GM23248 (cell line): ENCODE results near the gene HCFC1R1. TPM values are rescaled to one million over a fixed set of nuclear protein-coding genes. Genes with fewer than 3 reads are reported as not detected.

Experiments
- DNase-seq: peaks from one replicate; pipeline ENCODE4 v3.0.0-alpha.2; 2015
- H2AFZ ChIP-seq: fragments of 200-600 bp; sonication (generic); 2 replicates; pipeline ENCODE4 v1.6.1; 2016; ENCODE audit warnings: antibody characterized with exemption
- H3F3A ChIP-seq: fragments of 200-600 bp; sonication (generic); 2 replicates; pipeline ENCODE4 v1.6.1; 2016; ENCODE audit warnings: mild to moderate bottlenecking, antibody characterized with exemption, mixed run types; ENCODE audit not compliant: insufficient read depth
- H3K27ac ChIP-seq: fragments of 200-600 bp; sonication (generic); 2 replicates; pipeline ENCODE4 v1.5.1; 2016; ENCODE audit warnings: mild to moderate bottlenecking
- H3K27me3 ChIP-seq: fragments of 200-600 bp; sonication (generic); replicated peaks from 2 replicates; pipeline ENCODE4 v1.6.1; 2016; ENCODE audit warnings: mild to moderate bottlenecking; ENCODE audit not compliant: insufficient read depth
- H3K36me3 ChIP-seq: fragments of 200-600 bp; sonication (generic); 2 replicates; pipeline ENCODE4 v1.6.1; 2016; ENCODE audit warnings: low read depth, mild to moderate bottlenecking
- H3K4me1 ChIP-seq: fragments of 200-600 bp; sonication (generic); 2 replicates; pipeline ENCODE4 v1.6.1; 2016; ENCODE audit warnings: mild to moderate bottlenecking; ENCODE audit not compliant: insufficient read depth
- H3K4me2 ChIP-seq: fragments of 200-600 bp; sonication (generic); one replicate; pipeline ENCODE4 v1.6.1; 2016; ENCODE audit warnings: mild to moderate bottlenecking; ENCODE audit not compliant: unreplicated experiment
- H3K4me3 ChIP-seq: fragments of 200-600 bp; sonication (generic); 2 replicates; pipeline ENCODE4 v1.5.1; 2016; ENCODE audit warnings: mild to moderate bottlenecking
- H3K79me2 ChIP-seq: fragments of 200-600 bp; sonication (generic); 2 replicates; pipeline ENCODE4 v1.6.1; 2016; ENCODE audit warnings: mild to moderate bottlenecking; ENCODE audit not compliant: insufficient read depth
- H3K9ac ChIP-seq: fragments of 200-600 bp; sonication (generic); 2 replicates; pipeline ENCODE4 v1.6.1; 2016; ENCODE audit warnings: mild to moderate bottlenecking
- H3K9me2 ChIP-seq: fragments of 200-600 bp; sonication (generic); 2 replicates; pipeline ENCODE4 v1.6.1; 2016; ENCODE audit warnings: mixed run types, mild to moderate bottlenecking, moderate library complexity; ENCODE audit not compliant: insufficient read depth
- H3K9me3 ChIP-seq: fragments of 200-600 bp; sonication (generic); one replicate; pipeline ENCODE4 v1.6.1; 2017; ENCODE audit warnings: low read depth
- H4K20me1 ChIP-seq: fragments of 200-600 bp; sonication (generic); 2 replicates; pipeline ENCODE4 v1.6.0; 2016; ENCODE audit not compliant: insufficient read depth
- EZH2 ChIP-seq: fragments of 200-600 bp; sonication (generic); IDR thresholded peaks from 2 replicates; pipeline ENCODE4 v1.6.1; 2018; ENCODE audit warnings: antibody characterized with exemption, mild to moderate bottlenecking; ENCODE audit not compliant: insufficient read depth, poor library complexity, severe bottlenecking
- EZH2phosphoT487 ChIP-seq: fragments of 200-600 bp; sonication (generic); IDR thresholded peaks from 2 replicates; pipeline ENCODE4 v1.6.1; 2018; ENCODE audit warnings: antibody characterized with exemption, moderate library complexity, mild to moderate bottlenecking, low read depth; ENCODE audit not compliant: insufficient read depth
- WGBS, 2 experiments: methylation state at CpG; one replicate each; pipeline ENCODE4 v1.1.6; 2015 to 2017; ENCODE audit warnings: low lambda C conversion rate in 2 of 2, low coverage in 1 of 2; ENCODE audit errors: missing lambda C conversion rate in 2 of 2; 5-methylcytosine and 5-hydroxymethylcytosine counted together
- in situ Hi-C: fragments of 300-500 bp; cut with MboI; formaldehyde crosslinking; loops from 2 replicates; pipeline ENCODE4 v1.15.0; 2020
- polyA plus RNA-seq: library from polyadenylated mRNA; unstranded; fragments of >200 nt; fragmentation: Nextera tagmentation; extraction: Ambion mirVana; gene quantifications from 2 replicates; pipeline ENCODE4 v1.2.1, GENCODE V29; 2016
- total RNA-seq: library from RNA; depleted of rRNA; stranded (reverse); fragments of >200 nt; shearing (Covaris generic); gene quantifications from 2 replicates; pipeline ENCODE4 v1.2.3, GENCODE V29; 2014

Gene HCFC1R1
- total and polyA plus RNA-seq, 2 experiments from 2014 or later = 7.2 to 53.2 TPM

- H3K4me1 ChIP-seq = no peaks in the 10 kb centered on the region
- no peaks in the 10 kb centered on the region for H3K79me2 ChIP-seq
- no peak overlapping the region for H3K4me3 ChIP-seq
- no peak overlapping the region for H3K27ac ChIP-seq
- DNase-seq = no peak
- no peak overlapping the region for H2AFZ ChIP-seq
- H3K36me3 ChIP-seq = no peaks in the 10 kb centered on the region
- no peak overlapping the region for H3K9ac ChIP-seq
- H4K20me1 ChIP-seq = no peaks in the 10 kb centered on the region
- H3K27me3 ChIP-seq = no peaks in the 10 kb centered on the region; the same call in 1 of the 2 replicates
- no peak for TF ChIP-seq EZH2phosphoT487
- TF ChIP-seq EZH2 = no peak
- WGBS, 2 experiments = 30 to 46% methylated on average over 5 to 8 of the region's 8 CpGs
- no peaks in the 10 kb centered on the region for H3F3A ChIP-seq
- in situ Hi-C loops = no loop called here
- no peaks in the 10 kb centered on the region for H3K9me2 ChIP-seq
- H3K9me3 ChIP-seq = no peaks in the 10 kb centered on the region
- no peak overlapping the region for H3K4me2 ChIP-seq
Measured at GRCh38 chr16:2987833-2988232, 35.9 kb downstream of the HCFC1R1 start.

GRCh38 chr16:2987286-2987685 lies 36.5 kb downstream of the HCFC1R1 start:
- no peak overlapping the region for H3K9ac ChIP-seq
- H3K27ac ChIP-seq = no peak overlapping the region
- no peaks in the 10 kb centered on the region for H3K9me3 ChIP-seq
- no peaks in the 10 kb centered on the region for H3K4me1 ChIP-seq
- WGBS, 2 experiments = 65 to 73% methylated on average over 8 of the region's 9 CpGs
- no peak overlapping the region for H3K4me2 ChIP-seq
- DNase-seq = no peak
- H3K4me3 ChIP-seq = no peak overlapping the region
- H3F3A ChIP-seq = no peaks in the 10 kb centered on the region
- H3K36me3 ChIP-seq = no peaks in the 10 kb centered on the region
- no peaks in the 10 kb centered on the region for H3K9me2 ChIP-seq
- H2AFZ ChIP-seq = no peak overlapping the region
- in situ Hi-C loops = no loop called here
- H4K20me1 ChIP-seq = no peaks in the 10 kb centered on the region
- no peaks in the 10 kb centered on the region for H3K79me2 ChIP-seq
- no peak for TF ChIP-seq EZH2
- no peak for TF ChIP-seq EZH2phosphoT487
- no peaks in the 10 kb centered on the region; the same call in 1 of the 2 replicates for H3K27me3 ChIP-seq

DNA sequence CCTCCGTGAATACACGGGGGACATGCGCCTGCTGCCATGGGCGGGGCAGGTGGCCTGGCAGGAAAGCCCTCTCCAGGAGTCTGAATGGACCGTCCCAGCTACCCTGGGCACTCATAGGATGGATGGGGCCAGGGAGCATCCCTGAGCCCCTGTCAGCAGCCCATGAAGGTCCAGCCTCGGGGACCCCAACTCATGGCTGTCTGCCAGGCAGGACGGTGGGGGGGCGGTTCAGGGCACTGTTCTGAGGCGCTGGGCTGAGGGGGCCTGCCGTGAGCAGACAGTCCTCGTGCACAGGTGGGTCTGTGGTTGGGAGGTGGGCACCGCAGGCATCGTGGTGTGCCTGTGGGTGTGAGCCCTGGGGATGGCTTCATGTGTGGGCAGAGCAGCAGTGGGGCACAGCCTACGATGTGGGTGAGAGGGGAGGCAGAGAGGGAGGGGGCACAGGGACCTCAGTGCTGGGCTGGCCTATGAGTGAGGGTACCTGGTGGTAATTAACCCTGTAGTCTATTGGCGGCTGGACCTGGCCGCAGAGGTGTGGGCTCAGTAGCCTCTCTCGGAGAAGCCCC lies 37.0 kb downstream of the HCFC1R1 start:
- no peaks in the 10 kb centered on the region for H3K4me1 ChIP-seq
- H3K9me3 ChIP-seq = no peaks in the 10 kb centered on the region
- no peak overlapping the region for H3K27ac ChIP-seq
- 67 to 70% methylated on average over 17 of the region's 17 CpGs for WGBS, 2 experiments
- no peaks in the 10 kb centered on the region for H4K20me1 ChIP-seq
- DNase-seq = no peak
- no peak overlapping the region for H2AFZ ChIP-seq
- no peak overlapping the region for H3K9ac ChIP-seq
- no peaks in the 10 kb centered on the region for H3K36me3 ChIP-seq
- H3K4me2 ChIP-seq = no peak overlapping the region
- no peaks in the 10 kb centered on the region for H3F3A ChIP-seq
- in situ Hi-C loops = no loop called here
- H3K9me2 ChIP-seq = no peaks in the 10 kb centered on the region
- H3K79me2 ChIP-seq = no peaks in the 10 kb centered on the region
- H3K4me3 ChIP-seq = no peak overlapping the region
- H3K27me3 ChIP-seq = no peaks in the 10 kb centered on the region; the same call in 1 of the 2 replicates
- TF ChIP-seq EZH2 = no peak
- TF ChIP-seq EZH2phosphoT487 = no peak

- H3K27me3 ChIP-seq = no peaks in the 10 kb centered on the region; the same call in 1 of the 2 replicates
- no peak overlapping the region for H3K4me3 ChIP-seq
- no peak overlapping the region for H3K9ac ChIP-seq
- DNase-seq = no peak
- no peaks in the 10 kb centered on the region for H3K9me2 ChIP-seq
- no peaks in the 10 kb centered on the region for H3K36me3 ChIP-seq
- no peaks in the 10 kb centered on the region for H3F3A ChIP-seq
- no peaks in the 10 kb centered on the region for H3K4me1 ChIP-seq
- in situ Hi-C loops = no loop called here
- H4K20me1 ChIP-seq = no peaks in the 10 kb centered on the region
- WGBS, 2 experiments = 81 to 86% methylated on average over 15 of the region's 15 CpGs
- H3K9me3 ChIP-seq = no peaks in the 10 kb centered on the region
- no peak overlapping the region for H3K27ac ChIP-seq
- no peak for TF ChIP-seq EZH2
- no peak for TF ChIP-seq EZH2phosphoT487
- no peak overlapping the region for H2AFZ ChIP-seq
- no peaks in the 10 kb centered on the region for H3K79me2 ChIP-seq
- no peak overlapping the region for H3K4me2 ChIP-seq
Measured at GRCh38 chr16:2985893-2986355, 37.8 kb downstream of the HCFC1R1 start.

- H3K4me2 ChIP-seq = no peak overlapping the region
- no peaks in the 10 kb centered on the region for H3K4me1 ChIP-seq
- no peaks in the 10 kb centered on the region; the same call in 1 of the 2 replicates for H3K27me3 ChIP-seq
- in situ Hi-C loops = no loop called here
- no peak for DNase-seq
- H3K36me3 ChIP-seq = no peaks in the 10 kb centered on the region
- no peak overlapping the region for H3K9ac ChIP-seq
- H3K79me2 ChIP-seq = no peaks in the 10 kb centered on the region
- H3K27ac ChIP-seq = no peak overlapping the region
- H3K9me3 ChIP-seq = no peaks in the 10 kb centered on the region
- H2AFZ ChIP-seq = no peak overlapping the region
- H3K9me2 ChIP-seq = no peaks in the 10 kb centered on the region
- TF ChIP-seq EZH2 (no peak), EZH2phosphoT487 (no peak)
- no peak overlapping the region for H3K4me3 ChIP-seq
- H4K20me1 ChIP-seq = no peaks in the 10 kb centered on the region
- WGBS, 2 experiments = 86 to 90% methylated on average over 7 to 8 of the region's 9 CpGs
- H3F3A ChIP-seq = no peaks in the 10 kb centered on the region
Measured at GRCh38 chr16:2985462-2985861, 38.3 kb downstream of the HCFC1R1 start.
